Activated CD8-positive, alpha-beta memory T cell treated with anti-CD3 and anti-CD28 coated beads, Interleukin-2, amount 50 U/mL, for 48 hours (primary cell): ENCODE results near the gene B4GALT3.

Experiments used
- DNase-seq: peaks from one replicate; pipeline ENCODE4 v3.0.0-alpha.2; 2020

B4GALT3 gene

DNA sequence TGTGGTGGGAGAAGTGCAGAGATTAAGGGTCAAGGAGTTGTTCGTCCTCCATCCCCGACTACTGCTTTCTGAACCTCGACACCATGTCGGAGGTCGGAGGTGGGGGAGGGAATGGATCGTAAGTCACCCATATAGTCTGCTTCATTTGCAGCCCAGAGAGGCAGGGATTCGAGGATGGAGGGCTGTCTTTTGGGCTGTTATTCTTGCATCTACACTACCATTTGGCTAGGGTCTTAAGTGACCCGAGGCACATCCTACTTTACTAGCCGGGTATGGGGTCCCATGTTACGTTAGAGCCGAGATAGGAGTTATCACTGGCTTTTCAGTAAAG lies 17.4 kb downstream of the B4GALT3 start:
- DNase-seq, result no peak

DNA sequence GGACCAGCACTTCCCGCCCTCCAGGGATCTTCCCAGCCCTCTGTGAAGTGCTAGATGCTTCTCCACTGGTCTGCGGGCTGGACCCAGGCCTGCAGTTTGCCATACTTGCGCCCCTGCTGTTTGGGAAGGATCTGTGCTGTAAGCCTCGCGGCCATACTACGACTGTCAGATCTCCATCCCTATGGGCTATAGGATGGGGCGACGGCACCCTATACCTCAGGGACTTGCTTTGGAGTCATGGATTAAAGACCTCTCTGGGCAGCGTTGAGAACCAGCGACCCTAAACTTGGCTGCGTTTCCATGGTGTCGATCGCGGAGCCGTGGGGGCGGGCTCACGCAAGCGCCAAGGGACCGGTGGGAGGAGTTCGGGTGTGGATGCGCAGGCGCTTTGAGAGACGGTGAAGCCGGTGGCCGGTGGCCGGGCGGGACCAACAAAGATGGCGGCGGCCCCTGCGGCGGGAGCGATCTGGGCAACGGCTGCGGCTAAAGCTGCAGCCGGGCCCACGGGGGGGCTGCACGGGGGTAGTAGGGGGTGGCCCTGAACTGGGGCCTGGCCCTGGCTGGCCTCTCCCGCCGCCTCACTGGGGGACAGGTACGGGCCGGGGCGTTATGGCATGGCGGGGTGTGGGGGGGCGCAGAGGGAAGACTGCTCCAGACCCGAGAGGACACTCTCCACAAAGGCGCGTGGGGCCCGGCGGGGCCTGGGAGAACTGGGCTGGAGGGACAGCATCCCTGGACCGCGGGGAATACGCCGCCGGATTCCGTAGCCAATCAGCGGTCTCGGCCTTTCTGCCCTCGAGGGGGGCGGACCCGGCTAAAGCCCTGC lies 18.0 kb downstream of the B4GALT3 start, which contains the start of gene USP21:
USP21 (plus strand) TSS at position 414 of the 826 bp plus-strand sequence. CDS start 1,141 bp downstream, outside the sequence.
- peak; percentile 95 for DNase-seq

DNA sequence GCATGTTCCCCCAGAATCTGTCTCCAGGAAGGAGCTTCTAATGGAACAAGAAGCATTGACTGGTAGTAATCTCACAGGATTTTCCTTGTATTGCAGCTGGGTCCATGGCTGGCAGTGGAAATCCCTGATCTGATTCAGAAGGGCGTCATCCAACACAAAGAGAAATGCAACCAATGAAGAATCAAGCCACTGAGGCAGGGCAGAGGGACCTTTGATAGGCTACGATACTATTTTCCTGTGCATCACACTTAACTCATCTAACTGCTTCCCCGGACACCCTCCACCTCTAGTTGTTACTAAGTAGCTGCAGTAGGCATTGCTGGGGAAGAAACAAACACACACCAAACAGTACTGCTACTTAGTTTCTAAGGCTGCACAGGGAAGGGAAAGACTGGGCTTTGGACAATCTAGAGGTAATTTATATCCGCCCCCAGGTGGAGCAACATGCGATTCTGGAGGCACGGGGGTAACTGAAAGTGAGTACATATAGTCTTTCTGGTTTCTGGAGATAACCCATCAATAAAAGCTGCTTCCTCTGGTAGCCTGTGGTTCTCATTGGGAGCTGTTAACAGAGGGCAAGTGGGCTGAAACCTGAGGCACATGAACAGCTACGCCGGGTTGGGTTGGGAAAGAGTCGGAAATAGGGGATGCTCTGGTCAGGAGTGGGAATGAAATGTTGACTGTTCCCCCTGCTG lies 18.8 kb downstream of the B4GALT3 start:
- no peak for DNase-seq

DNA sequence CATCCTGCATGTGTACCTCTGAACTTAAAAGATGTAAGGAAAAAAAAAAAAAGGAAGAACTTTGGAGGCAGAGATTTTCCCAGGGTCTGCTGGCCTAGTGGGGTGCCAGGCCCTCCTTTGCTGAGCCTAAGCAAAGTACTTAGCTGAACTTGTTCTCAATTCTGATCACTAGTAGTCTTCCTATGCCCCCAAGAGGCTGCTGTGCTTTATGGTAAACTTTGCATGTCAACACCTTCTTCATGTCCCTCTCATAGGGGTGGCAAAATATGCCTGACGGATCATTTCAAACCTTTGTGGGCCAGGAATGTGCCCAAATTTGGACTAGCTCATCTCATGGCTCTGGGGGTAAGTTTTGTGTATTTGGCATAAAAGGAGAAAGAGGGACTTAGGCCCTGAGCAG lies 19.4 kb downstream of the B4GALT3 start:
- DNase-seq, result no peak

DNA sequence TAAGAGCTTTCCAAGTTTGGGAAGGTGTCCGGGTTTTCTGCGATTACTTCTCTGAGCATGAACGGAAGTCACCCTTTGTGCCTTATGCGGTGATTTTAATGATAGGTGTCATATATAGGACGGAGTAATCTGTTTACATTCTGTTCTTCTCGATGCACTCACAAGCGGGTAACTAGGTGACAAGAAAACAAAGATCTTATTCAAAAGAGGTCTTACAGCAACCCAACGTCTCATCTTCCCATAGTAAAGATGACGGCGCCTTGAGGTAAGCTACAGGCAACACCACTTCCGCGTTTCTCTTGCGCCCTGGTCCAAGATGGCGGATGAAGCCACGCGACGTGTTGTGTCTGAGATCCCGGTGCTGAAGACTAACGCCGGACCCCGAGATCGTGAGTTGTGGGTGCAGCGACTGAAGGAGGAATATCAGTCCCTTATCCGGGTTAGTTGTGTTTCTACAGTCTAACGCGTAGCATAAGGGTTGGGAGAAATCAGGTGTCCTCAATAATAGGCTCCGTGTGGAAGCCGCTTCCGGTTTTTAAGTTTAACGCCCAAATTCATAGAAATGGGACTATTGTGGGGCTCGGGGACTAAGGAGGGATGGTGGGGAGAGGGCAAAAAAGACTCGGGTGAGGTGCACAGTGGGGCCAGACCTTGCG lies 23.5 kb downstream of the B4GALT3 start, which contains the start of gene UFC1:
UFC1 (plus strand) TSS at position 297 of the 656 bp plus-strand sequence; CDS start at position 317, 20 bp downstream.
- DNase-seq, result peak; percentile 87

DNA sequence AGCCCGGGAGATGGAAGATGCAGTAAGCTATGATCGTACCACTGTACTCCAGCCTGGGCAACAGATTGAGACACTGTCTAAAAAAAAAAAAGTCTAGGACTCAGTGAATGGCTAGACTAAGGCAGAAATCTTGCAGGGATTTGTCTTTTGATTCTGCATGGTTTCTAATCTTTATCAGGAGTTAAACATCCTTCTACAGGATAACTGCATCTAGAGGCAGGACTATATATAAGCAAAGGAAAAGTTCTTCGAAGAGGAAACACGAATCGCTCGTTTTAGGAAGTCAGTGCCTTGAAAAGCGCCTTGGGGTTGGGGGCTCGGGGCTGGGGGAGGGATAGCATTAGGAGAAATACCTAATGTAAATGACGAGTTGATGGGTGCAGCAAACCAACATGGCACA lies 24.1 kb downstream of the B4GALT3 start:
- no peak for DNase-seq

DNA sequence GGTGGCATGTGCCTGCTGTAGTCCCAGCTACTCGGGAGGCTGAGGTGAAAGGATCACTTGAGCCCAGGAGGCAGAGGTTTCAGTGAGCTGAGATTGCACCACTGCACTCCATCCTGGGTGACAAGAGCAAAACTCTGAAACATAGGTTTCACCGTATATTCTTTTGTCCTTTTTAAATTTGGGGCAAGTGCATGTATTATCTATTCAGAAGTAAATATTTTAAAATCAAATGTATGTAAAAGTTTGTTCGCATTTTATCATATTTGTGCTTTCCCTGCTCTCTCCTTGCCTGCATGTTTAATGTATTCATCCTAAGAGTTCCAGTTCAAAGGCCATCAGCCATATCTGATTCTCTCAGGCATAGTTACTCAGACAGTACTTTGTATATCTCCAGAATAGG lies 31.5 kb downstream of the B4GALT3 start:
- DNase-seq, result no peak

DNA sequence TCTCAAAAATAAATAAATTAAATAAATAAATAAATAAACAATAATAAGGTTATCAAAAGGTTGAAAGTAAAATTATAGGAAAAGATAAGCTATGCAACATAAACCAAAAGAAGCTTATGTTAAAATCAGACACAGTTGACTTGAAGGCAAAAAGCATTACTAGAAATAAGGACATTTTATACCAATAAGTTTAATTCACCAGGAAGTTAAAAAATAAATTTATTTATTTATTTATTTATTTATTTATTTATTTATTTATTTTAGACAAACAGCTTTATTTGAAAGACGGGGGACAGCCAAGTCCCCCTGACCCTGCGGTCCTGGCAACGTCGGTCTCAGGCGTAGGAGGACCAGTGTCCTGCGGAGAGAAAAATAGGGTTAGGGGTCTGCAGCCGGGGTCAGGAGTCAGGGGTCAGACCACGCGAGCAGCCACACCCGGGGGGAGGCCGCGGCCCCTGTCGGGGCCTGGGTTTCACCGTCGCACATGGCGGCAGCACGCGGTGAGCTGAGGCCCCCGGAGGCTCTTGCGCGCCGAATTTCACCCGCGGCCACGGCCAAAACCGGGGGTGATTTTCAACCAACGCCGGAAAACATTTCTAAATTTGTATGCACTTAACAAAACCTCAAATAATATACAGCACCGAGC lies 36.4 kb downstream of the B4GALT3 start:
- no peak for DNase-seq

DNA sequence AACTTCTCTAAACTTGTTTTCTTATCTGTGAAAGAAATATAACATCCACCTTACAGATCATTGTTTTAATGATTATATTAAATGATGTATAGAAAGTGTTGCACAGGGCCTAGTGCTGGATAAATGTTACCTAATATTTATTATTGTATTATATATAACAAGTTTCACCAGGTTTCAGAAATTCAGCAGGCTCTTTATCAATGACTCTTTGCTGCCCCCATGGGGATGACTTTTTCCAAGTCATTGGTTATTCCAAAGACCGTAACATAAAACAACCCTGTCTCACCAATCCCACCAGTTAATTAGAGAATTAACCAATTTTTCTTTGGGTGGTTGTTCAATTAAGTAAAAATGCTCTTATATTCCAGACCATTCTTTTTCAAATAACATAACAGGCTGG lies 37.5 kb downstream of the B4GALT3 start:
- no peak for DNase-seq

DNA sequence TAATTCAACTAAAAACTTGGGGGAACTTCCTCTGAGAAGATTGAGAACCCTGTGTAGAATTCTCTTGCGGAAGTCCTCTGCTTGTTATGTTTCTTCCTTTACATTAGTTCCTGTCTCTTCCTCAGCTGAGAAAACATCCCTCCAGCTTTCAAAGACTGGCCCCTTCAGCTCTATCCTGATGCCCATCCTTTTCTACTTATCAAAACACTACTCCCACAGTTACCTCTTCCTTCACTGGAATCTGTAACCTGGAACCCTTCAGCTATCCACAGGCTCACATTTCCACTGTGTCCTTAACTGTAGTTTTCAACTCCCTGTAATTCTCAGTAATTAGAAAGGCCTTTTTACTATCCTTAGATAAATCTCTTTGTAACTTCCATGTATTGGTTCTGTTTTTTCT lies 38.9 kb downstream of the B4GALT3 start:
- no peak for DNase-seq

DNA sequence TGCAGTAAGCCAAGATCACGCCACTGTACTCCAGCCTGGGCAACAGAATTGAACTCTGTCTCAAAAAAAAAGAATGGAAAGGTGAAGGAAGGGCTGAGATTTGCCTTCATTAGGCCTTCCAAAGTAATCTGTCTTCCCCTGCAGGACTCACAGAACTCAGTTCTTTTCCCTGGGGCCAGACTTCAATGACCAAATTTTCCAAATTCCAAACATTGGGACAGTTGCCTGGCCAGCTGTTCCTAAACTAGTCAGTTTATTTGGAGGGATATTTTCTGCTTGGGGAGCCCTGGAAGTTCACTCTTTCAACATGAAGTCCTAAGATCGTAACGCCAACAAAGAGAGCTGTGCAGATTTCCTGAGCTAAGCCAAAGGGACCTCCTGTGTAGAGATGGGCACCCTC lies 39.4 kb downstream of the B4GALT3 start:
- DNase-seq, result no peak

DNA sequence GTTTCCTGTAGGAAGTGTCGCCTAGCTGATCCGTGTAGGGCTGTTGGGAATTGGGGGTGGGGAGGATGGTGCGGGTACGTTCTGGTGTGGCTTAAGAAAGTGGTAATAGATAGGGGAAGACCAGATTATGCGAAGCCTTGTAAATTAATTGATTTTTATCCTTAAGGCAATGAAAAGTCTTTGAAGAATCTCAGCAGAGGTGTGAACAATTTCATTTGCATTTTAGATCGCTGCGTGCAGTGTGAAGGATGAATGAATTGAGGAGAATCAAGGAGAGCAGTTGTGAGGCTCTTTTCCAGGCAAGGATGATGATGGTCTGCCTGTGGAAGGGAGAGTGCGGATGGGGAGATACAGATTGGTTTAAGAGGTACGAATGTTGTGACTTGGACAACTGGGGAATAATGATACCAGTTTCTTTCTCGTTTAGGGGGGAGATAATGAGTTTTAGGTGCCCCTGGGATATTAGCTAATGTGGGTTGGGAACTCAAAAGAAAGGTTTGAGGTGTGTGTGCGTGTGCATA lies 44.0 kb downstream of the B4GALT3 start:
- no peak for DNase-seq

DNA sequence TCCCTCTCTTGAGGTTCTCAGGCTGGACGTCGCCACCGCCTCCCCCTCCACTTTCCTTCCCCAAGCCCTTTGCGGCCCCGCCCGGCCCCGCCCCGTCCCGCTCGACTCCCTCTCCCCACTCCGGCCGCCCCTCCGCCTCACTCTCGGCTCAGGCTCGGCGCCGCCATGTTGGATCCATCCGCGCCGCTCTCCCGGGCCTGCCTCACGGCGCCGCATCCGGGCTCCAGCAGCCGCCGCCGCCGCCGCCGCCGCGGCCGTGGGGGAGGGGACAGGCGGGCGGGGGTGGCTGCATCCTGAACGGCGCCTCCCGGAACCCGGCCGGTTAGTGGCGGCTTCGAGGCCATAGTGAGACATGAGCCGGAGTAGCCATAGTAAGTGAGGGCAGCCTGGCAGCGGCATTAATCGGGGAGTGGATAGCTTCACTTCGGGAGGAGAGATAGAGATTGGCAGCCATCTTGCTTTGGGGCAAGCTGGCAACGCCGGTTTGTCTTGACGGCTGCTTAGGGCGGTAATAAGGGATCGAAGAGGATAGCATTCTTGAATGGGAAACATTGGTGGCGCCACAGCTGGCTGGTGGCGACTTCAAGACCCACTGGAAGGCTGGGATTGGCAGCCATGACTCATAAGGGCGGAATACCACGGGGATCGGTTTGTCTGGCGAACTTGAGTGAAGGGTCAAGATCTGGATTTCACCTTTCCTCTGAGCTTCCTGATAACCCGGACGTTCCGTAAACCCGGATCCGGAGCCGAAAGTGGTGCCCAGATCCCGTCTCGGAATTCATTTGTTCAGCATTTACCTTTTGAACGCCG lies 44.7 kb downstream of the B4GALT3 start, which contains the start of gene DEDD:
DEDD (minus strand) TSS at position 258 of the 810 bp plus-strand sequence. CDS start 8,205 bp downstream, outside the sequence.
- DNase-seq, result peak; percentile 92

DNA sequence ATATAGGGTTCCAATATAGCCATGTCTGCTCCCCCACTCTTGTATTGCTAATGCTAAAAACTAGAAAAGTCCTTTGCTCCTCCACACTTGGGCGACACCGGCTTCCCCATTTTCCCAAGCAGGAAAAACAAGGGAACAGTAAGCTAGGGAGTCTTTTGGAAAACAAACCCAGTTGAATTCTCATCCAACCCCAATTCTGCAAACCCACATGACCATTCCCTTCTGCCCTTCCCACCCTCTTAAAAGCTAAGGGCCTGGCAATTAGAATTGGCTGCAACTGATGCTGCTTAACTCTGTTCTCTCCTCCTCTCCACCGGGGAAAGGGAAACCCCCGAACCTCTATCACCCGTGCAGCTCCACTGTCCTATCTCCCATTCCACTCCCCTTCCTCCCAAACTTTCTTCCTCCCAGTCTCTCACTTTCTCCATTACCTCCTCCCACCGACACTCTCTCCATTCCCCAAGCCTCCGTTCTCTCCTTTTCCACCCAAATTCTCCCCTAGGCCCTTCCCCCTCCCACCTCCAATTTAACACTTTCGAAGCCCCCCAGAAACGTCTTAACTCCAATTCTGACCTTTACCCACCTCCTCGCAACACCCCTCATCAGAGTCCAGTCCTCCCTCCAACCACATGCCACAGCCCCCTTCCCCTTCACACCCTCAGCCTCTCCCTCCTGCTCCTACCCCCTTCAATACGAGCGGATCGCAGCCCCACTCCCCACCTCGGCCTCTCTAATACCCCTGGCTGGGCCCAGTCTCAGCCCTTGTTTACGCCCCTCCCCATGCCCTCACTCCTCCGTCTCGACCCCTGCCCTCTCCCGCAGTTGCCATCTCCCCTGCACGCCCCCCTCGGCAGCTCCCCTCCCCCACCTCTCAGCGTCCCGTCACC lies 45.5 kb downstream of the B4GALT3 start:
- DNase-seq, result no peak

DNA sequence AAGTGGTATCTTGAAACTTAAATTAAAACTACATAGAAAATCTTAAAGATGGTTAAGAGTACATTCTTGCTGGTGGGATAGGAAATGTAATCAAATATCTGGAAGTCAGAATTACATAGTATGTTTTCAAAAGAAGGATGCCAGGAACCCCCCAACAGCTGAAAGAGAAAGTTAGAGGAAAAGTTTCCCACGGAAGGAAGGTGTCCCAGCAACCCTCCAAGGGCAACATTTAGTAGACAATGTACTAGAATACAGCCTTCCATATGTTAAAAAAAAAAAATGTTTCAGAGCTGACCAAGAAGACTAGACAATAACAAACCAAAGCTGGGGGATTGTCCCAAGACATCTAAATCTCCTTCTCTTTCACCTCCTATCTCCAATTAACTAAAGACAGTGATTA lies 47.0 kb downstream of the B4GALT3 start:
- DNase-seq, result no peak

DNA sequence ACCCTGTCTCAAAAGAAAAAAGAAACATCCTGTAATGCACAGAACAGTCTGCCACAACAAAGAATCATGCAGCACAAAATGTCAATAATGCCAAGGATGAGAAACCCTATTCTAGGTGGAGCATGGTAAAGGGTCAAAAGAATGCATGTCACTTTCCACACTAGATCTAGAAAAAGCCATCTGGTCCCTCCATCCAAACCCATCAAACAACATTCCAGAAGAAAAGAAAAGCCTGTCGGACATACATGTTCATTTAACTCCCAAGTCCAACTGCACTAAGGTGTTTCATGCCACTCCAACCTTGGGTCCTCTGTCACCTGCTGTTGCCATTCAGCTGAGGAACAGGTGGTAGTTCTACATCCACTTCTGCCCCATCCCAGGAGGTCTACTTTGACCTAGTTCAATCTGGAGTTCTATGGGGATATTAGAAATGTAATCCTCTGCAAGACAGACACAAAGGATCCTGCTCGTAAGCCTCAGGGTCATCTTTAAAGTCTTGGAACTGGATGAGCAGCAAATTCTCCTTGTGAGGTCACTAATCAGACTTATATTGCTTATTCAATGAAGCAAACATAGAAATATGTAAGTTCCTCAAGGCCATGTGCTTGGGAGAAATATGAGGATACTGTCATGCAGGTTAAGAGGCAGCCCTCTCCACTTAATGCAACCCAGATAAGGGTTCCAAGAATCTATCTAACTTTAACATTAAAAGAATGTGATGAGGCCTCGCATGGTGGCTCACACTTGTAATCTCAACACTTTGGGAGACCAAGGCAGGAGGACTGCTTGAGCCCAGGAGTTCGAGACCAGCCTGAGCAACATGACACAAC lies 48.5 kb downstream of the B4GALT3 start:
- DNase-seq, result no peak

DNA sequence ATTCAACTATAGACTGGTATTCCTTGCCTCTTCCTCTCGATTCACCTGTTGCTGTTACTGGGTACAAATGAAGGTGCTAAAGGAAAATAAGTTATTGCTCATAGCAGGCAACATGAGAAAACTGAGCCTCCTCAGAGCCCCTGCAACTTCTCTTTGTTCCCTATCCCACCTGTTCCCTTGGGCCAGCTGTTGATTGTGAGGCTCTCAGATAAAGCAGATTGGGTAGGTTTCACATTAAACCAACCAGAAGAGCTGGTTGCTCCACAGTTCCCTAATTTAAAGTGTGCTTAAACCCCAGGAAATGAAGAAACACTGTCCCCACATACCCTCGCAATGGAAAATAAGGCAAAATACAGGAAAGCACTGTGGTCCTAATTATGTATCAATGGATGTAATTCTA lies 49.7 kb downstream of the B4GALT3 start:
- DNase-seq, result no peak

DNA sequence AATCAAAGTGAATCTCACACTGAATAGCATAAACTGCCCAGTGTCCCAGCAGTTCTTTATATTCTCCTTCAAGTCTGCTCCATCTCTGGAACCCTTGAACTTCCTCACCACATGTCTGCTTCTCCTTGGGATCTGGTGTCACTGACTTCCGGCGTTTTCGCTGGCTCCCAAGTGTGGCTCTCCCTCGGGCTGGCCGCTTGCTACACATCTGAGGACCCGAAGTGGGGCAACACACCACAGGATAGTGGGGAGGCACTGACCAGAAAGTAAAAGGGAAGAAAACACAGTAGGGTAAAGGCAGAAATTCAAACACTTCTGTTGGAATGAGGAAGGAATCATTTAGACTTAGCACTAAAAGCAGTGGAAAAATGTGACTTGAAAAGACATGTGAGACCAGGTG lies 54.3 kb downstream of the B4GALT3 start:
- no peak for DNase-seq

DNA sequence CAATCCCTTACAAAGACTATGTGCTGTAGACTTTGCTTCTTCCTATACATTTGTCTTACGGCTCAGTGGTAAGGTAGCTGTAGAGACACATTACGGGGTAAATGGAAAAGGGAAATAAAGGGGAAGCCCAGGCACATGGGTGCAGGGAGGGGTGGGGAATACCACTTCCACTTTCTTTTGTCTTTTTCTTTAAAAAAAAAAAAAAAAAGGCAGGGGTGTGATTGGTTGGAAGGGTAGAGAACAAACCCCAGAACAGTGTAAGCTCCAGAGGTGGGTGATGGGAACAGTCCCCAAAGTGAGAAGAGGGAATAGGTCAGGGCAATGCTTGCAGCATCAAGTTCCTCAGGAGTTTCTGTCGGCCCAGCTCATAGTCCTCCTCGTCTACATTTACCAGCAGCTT lies 55.5 kb downstream of the B4GALT3 start:
- DNase-seq, result no peak
